ENCODE data around the gene PINLYP. TPM values are rescaled to one million over a fixed set of nuclear protein-coding genes. Genes with fewer than 3 reads are reported as not detected.

The PINLYP gene
- total RNA-seq, 1 experiment from 2014 or later, result 11.9 TPM

DNA sequence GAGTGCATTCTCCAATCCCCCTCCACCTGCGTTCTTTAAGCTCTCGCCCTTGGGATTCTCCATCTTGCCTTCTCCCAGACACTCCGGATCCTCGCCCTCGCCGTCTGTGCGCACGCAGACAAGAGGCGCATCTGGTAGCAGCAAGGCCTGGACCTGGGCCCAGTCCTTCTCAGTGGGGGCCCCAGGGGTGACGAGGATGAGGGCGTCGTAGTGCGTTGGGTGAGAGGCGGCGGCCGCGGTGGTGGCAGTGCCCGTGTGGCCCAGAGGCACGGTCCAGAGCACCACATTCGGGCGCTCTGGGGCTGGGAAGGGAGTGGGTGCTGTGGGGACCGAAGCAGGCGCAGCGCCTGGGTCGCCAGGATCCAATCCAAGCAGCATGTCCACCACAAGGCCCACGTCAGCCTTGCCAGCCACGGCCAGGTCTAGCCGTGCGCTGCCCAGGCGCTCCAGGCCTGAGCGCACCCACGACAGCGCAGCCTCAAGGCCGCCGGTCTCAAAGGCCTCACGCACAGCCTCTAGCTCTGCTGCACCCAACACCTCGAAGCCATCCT is 17.3 kb downstream of the PINLYP start:
- Histone ChIP-seq H3K23me2 (ENCODE audit: insufficient read length, low read depth, low read length, poor library complexity, severe bottlenecking) (peaks cover 20% of the 10 kb centered on the region), H2AFZ (ENCODE audit: low read length) (no peak overlapping the region), H3K56ac (ENCODE audit: insufficient read length, low read depth, low read length) (no peak overlapping the region), H3K23ac (ENCODE audit: insufficient read length, low read depth, low read length) (no peak overlapping the region), H3K4me1 (ENCODE audit: insufficient read depth, low read length) (0 out of 2 replicates have a peak, but pooled peaks cover 3% of the 10 kb centered on the region), H2BK12ac (ENCODE audit: insufficient read length, low read depth, low read length) (no peak overlapping the region), H4K8ac (replicated peaks; ENCODE audit: insufficient read length, low read depth, low read length) (no peak overlapping the region), H2BK15ac (ENCODE audit: low read depth, low read length) (no peak overlapping the region), H3T11ph (ENCODE audit: low read length) (no peak overlapping the region), H4K91ac (ENCODE audit: insufficient read length, low read depth, low read length) (no peak overlapping the region), H3K9ac (ENCODE audit: extremely low read depth, insufficient read length, low read length) (no peak overlapping the region), H2BK5ac (ENCODE audit: insufficient read length, low read length) (no peak overlapping the region), H3K79me2 (ENCODE audit: insufficient read depth, low read length) (peaks cover 2% of the 10 kb centered on the region; the same call in 1 of the 2 replicates), H4K20me1 (ENCODE audit: control insufficient read depth, insufficient read depth, insufficient read length) (no peaks in the 10 kb centered on the region), H3K9me3 (ENCODE audit: control insufficient read depth, low read depth, low read length) (no peaks in the 10 kb centered on the region), H3K18ac (ENCODE audit: insufficient read length, low read depth, low read length) (no peak overlapping the region), H2AK5ac (ENCODE audit: insufficient read length, low read length) (no peak overlapping the region), H3K27ac (ENCODE audit: insufficient read length, low read depth, low read length) (no peak overlapping the region), H3K14ac (ENCODE audit: insufficient read depth, low read length) (no peak overlapping the region), H2BK20ac (ENCODE audit: low read depth, low read length, poor library complexity, severe bottlenecking) (no peak overlapping the region), H3K27me3 (ENCODE audit: insufficient read depth, low read length) (no peaks in the 10 kb centered on the region), H3K4ac (ENCODE audit: low read depth, low read length) (no peak overlapping the region), H2BK120ac (ENCODE audit: low read depth, low read length, poor library complexity, severe bottlenecking) (no peak overlapping the region), H3K79me1 (ENCODE audit: insufficient read depth, low read depth, low read length, poor library complexity, severe bottlenecking) (no peaks in the 10 kb centered on the region), H3K4me2 (ENCODE audit: insufficient read depth, insufficient read length, low read length) (no peak overlapping the region), H4K5ac (ENCODE audit: insufficient read length, low read depth, low read length) (no peak overlapping the region)
- peaks cover 16 to 24% of the 10 kb centered on the region in 2 experiments for H3K4me1 Mint-ChIP-seq
- no peak overlapping the region for H3K4me3 Mint-ChIP-seq
- no peaks in the 10 kb centered on the region; a peak in 1 of 5 replicates for H3K9me3 Mint-ChIP-seq
- WGBS (ENCODE audit: extremely low coverage, insufficient read length, low lambda C conversion rate), result no CpG with 5 or more reads among the region's 37 CpGs
- peaks cover 16 to 38% (median 29%) of the 10 kb centered on the region in 3 experiments for H3K36me3 Mint-ChIP-seq (ENCODE audit: insufficient read depth in 1 of 3, low read depth in 3 of 3)
- peak overlapping the region in 2 of 3 experiments; percentile 33 to 88; a peak in 2 of 7 replicates for H3K27ac Mint-ChIP-seq
- TF ChIP-seq CTCF (conservative IDR thresholded peaks at IDR 0.05), result no peak
- no peaks in the 10 kb centered on the region for H3K27me3 Mint-ChIP-seq (ENCODE audit: low read depth)
- no peak for DNase-seq

All from H9 (cell line).